HG03442 (cell line): Measurements from ENCODE around the gene NTN3.

ENCODE experiments used
- ATAC-seq: cut with Tn5 transposase; IDR thresholded peaks from one replicate; pipeline ENCODE4 v1.9.1; 2021; ENCODE audit warnings: mild to moderate bottlenecking, moderate library complexity; ENCODE audit not compliant: unreplicated experiment

NTN3 gene

DNA sequence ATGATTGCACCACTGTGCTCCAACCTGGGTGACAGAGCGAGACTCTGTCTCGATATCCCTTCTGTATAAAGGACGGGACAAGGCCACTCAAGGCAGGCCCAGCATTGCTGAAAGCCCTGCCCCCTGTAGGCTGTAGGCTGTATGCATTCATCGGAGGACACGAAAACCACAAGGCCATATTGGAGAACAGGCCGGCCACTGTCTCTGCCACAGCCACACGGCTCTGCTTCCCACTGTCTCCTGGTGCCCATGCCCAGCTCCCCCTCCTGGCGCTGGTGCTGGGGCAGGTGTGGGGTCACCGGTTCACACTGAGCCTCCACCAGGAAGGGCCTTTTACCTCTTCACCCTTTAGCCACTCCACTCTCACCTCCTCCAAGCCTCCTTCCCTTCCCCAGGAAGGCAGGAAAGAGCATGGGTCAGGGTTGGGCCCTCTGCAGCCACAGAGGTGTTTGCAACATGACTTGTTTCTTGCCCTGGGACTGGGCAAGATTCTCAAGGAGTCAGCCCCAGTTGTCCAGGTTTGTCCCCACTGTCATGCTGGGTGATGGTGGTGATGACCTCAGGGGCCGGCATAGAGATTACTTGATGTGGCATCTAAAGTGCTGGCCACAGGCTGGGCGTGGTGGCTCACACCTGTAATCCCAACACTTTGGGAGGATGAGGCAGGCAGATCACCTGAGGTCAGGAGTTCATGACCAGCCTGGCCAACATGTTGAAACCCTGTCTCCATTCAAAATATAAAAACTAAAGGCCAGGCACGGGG, 5.3 kb upstream of the NTN3 start:
- no peak for ATAC-seq

DNA sequence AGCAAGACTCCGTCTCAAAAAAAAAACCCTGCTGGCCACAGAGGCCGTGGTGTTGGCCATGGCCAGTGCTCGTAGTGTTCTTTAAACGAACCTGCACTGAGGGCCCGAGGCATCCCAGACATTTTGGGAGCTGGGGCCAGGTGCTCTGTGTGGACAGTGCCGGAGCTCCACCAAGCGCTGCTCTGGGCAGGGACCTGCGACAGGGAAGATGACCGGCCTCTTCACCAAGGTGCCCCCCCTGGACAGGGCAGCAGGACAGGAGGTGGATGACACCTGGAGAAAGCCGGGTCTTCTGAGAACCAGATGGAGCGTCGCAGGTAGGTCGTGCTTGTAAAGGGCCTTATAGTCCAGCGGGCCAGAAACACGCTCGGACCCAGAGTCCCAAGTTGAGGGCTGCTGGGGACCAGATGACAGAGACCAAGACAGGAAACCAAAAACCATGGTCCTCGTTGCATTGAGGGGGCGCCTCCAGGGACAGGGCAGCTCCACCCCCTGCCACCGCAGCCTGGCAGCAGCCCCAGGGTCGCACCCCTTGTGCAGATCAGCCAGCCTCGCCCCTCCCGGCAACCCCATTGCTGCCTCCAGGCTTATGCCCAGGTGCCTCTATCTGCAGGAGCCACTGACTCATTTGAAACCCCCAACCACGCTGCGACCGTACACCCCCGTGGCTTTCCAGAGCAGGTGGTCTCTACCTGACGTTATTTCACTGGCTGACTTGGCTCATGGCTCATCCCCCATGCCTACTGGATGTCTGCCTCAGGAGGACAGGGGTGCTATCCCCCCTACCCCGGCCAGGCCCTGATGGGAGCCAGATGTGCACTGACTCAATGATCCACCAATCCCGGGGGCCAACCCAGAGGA, 4.2 kb upstream of the NTN3 start:
- ATAC-seq: no peak

DNA sequence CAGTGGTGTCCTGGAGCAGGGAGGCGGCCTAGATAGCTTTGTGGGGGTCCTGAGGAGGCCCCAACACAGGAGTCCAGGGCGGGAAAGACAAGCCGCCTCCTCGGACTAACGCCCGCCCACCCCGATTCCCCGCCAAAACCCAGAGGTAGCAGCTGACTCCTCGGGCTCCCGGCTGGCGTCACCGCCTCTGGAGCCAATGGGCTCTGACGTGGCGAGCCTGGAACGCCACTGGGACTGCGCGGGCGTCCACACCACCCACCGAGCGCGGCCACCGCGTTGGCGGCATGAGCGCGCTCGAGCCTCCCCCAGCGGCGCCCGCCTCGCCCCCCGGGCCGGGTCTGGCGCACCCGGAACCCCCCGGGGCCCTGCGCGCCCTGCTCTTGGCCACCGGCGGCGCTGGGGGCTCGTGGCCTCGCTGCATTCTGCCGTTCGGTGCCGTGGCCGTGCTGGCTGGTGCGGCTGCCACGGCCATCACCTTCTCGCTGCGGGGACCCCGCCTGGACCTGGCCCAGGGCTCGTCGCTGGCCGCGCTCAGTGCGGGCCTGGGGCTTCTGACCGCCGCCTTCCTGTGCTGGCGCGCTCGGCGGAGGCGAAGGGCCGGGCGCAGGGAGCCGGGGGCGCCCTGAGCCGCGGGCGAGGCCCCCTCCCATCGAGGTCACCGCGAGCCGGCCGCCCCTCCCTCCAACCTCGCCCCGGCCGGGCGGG, 3.4 kb upstream of the NTN3 start:
- ATAC-seq: no peak

DNA sequence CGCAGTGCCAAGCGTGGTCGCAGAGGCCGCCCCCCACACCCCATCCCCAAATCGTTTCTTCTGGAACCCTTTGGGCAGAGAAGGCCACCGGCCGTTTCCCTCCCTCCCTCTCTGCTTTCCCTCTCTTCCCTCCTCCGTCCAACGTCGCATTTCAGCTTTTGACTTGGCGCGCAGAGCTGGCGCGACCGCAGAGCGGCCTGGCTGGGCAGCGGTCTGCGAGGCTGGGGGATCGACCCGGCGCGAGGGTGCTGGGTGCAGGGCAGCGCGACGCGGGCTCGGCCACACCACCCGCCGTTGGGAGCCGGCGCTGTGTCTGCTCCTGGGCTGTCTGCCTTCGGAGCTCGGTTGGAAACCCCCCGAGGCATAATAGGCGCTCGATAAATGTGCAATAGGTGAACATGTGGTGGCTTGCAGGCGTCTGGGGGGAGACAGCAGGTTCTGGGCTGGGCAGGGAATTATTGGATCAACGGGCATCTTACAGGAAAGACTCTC, 2.8 kb upstream of the NTN3 start:
- no peak for ATAC-seq

DNA sequence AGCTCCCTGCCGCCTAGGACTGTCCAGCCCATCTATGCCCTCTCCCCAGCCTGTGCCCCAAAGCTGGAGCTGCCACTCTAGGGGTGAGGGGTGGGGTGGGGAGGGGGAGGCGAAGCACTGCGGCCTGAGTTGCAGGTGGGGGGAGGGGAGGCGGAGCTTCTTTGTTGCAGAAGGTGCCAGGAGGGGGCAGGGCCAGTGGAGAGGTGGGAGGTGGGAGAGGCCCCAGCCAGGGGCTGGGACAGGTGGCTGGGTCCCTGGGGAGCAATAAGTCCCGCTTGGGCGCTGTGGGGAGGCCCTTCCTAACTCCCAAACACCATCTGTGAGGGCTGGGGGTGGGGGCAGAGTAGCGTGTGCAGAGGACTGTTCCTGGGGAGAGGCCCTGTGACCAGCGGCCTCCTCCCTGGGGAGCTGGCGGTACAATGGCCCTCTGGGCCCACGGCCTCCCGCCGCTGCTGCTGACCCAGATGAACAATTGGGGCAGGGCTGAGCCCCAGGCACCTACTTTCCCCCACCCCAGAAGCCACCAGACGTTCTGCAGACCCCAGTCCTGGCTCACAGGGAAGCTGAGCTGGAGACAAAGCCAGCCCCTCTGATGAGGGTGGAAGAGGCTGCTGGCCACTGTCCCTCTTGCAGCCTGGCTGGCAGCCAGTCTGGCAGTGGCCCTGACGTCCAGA, 2.2 kb upstream of the NTN3 start:
- ATAC-seq: no peak

DNA sequence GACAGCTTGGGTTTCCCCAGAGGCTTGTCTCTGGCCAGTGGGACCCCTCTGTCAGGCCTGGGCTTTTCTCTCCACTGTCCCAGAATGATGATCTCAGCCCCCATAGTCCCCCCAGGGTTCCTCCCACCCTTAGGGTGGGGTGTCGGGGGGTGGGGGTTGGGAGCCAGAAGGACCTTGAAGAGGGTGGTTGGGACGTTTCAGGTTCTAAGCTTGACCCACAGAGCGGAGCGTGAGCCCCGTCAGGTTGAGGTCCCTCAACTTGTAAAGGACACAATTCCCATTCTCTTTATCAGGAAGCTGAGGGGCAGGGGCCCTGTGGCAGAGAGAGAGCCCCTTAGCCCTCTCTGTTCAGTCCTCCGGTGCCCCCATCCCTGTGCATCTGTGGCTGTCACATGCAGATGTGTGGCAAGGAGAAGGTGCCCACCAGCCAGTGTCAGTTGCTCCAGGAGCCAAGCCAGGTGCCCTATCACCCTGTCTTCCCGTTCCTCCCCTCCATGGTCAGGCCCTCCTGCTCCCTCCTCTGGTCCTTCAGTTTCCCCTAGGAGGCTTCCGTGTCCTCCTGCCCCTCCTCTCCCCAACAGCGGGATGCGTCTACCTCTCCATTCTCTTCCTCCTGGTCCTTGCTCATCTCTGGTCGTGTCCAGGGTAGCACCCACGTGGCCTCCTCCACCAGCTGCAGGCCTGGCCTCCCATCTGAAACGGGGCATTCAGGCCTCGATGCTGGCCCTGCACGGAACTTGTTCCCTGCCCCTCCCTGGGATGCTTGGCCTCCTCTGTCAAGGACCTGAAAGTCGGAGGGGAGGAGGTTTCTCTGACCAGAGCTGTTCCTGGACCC, 1.5 kb upstream of the NTN3 start:
- no peak for ATAC-seq

DNA sequence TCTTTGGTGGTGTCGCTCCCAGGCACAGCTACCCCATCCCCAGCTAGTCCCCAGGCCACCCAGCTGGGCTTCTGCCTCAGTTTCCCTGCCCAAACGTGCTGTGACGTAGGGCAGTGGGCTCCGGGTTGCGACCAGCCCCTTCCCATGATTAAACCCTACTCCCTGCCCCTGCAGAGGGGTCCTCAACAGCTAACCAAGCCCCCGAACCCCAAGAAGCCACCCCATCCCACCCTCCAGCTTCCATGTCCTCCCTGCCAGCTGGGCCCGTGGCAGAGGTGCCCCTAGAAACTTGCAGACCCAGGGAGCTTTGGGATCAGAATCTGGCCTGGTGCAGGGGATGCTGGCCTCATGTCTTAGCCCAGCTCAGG, 879 bp upstream of the NTN3 start:
- ATAC-seq: no peak

DNA sequence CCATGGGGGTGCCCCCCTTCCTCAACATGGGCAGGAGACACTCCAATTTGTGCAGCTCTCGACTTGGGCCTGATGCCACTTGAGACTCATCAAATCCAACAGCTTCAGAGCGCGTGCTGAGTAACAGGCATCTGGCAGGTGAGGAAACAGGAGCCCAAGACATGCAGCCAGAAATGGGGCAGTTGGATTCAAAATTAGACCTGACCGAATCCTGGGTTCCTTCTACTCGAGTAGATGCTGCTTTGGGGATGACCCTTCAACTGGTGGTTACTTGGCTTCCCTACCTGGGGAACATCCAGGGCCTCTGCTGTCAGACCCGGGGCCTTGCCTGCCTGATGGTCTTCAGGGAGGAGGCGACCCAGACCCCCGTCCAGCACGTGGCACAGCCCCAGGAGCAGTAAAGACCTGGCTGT, 488 bp upstream of the NTN3 start:
- no peak for ATAC-seq

DNA sequence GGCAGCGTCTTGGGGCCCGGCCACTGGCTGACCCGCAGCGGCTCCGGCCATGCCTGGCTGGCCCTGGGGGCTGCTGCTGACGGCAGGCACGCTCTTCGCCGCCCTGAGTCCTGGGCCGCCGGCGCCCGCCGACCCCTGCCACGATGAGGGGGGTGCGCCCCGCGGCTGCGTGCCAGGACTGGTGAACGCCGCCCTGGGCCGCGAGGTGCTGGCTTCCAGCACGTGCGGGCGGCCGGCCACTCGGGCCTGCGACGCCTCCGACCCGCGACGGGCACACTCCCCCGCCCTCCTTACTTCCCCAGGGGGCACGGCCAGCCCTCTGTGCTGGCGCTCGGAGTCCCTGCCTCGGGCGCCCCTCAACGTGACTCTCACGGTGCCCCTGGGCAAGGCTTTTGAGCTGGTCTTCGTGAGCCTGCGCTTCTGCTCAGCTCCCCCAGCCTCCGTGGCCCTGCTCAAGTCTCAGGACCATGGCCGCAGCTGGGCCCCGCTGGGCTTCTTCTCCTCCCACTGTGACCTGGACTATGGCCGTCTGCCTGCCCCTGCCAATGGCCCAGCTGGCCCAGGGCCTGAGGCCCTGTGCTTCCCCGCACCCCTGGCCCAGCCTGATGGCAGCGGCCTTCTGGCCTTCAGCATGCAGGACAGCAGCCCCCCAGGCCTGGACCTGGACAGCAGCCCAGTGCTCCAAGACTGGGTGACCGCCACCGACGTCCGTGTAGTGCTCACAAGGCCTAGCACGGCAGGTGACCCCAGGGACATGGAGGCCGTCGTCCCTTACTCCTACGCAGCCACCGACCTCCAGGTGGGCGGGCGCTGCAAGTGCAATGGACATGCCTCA, 773 bp downstream of the NTN3 start:
- ATAC-seq: no peak

DNA sequence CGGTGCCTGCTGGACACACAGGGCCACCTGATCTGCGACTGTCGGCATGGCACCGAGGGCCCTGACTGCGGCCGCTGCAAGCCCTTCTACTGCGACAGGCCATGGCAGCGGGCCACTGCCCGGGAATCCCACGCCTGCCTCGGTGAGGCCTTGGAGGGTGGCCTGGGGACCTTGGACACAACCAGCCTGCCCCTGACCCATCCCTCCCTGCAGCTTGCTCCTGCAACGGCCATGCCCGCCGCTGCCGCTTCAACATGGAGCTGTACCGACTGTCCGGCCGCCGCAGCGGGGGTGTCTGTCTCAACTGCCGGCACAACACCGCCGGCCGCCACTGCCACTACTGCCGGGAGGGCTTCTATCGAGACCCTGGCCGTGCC, 1.4 kb downstream of the NTN3 start:
- ATAC-seq: no peak

DNA sequence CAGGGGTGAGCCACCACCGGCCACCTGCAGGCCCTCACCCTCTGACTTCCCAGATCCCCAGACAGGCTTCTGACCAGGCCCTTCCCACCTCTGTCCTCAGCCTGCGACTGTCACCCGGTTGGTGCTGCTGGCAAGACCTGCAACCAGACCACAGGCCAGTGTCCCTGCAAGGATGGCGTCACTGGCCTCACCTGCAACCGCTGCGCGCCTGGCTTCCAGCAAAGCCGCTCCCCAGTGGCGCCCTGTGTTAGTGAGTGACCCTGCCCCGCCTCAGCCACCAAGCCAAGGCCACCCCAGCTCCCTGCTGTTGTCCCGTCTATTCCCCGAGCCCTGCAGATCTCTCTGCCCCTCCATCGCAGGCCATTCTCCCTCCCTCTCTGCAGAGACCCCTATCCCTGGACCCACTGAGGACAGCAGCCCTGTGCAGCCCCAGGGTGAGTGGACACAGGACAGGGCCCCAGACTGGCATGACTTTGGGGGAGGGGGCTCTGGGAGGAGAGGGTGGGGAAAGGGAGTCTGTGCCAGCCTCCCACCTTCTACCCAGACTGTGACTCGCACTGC, 1.9 kb downstream of the NTN3 start:
- ATAC-seq: no peak

DNA sequence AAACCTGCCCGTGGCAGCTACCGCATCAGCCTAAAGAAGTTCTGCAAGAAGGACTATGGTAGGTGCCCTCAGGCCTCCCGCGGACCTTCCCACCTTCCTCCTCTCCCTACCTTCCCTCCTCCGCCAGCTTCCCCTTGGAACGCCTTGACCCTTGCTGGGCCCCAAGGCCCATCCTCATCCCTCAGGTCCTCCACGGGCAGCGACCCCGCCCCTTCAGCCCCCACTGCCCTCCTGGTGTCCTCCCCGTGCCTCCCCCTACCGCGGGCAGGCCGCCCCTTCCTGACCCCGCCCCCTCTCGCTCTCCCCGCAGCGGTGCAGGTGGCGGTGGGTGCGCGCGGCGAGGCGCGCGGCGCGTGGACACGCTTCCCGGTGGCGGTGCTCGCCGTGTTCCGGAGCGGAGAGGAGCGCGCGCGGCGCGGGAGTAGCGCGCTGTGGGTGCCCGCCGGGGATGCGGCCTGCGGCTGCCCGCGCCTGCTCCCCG, 2.4 kb downstream of the NTN3 start:
- ATAC-seq: no peak

DNA sequence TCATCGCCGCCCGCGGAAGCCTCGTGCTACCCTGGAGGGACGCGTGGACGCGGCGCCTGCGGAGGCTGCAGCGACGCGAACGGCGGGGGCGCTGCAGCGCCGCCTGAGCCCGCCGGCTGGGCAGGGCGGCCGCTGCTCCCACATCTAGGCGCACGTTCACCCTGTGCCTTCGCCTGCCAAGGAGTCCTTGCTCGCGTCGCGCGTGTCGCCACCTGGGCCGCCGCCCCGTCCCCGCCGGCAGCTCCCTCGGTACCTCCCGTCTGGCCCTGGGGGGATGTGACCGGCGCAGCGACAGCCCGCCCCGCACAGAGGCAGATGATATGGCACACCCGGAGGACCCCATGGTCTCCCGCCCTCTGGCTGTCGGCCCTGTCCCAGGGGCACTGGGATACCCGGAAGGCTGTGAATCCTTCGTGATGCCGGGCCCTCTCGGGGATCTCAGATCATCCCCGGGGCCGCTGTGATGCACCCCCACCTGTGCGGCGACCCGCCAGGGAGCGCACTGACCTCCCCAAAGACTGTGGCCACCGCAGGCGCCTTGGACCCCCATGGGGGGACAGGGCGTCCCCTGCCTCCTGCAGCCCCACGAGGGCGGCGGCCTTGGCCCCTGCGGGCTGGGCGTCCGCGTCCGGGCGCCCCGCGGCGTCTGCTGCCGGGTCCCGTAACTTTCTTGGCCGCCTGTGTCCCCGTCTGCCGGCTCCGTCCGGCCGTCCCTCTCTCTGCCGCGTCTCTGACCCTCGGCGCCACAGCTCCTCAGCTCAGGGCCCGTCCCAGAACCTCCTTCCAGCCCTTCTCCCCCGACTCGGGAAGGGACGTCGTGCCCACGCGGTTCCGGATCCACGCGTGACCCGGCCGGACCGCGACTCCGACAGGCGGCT, 3.1 kb downstream of the NTN3 start:
- peak; percentile 29 for ATAC-seq

DNA sequence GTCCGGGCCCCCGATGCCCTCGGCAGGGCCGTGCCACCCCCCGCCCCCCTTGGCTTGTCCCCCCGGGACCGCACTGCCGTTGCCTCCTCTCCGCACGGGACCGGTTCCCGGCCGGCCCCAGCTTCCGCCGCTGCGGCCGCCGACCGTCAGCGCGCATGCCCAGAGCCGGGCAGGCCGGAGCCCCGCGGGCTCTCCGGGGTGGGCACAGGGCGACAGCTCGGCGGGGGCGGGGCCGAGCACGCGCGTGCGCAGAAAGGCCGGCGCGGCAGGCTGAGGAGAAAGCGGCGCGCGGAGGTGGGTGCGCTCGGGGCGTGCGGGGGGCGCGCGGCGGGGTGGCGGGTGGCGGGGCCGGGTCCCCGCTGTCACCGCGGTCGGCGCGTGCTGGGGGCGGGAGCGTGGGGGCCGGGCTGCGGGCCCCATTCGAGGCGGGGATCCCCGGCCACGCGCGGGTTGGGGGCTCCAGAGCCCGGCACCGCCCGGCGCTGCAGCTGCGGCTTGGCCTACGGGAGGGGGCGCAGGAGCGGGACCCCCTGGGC, 3.8 kb downstream of the NTN3 start, which contains the start of gene TBC1D24:
TBC1D24 (plus strand) TSS at position 251 of the 536 bp plus-strand sequence. CDS start 21,022 bp downstream, outside the sequence.
- peak; percentile 60 for ATAC-seq

DNA sequence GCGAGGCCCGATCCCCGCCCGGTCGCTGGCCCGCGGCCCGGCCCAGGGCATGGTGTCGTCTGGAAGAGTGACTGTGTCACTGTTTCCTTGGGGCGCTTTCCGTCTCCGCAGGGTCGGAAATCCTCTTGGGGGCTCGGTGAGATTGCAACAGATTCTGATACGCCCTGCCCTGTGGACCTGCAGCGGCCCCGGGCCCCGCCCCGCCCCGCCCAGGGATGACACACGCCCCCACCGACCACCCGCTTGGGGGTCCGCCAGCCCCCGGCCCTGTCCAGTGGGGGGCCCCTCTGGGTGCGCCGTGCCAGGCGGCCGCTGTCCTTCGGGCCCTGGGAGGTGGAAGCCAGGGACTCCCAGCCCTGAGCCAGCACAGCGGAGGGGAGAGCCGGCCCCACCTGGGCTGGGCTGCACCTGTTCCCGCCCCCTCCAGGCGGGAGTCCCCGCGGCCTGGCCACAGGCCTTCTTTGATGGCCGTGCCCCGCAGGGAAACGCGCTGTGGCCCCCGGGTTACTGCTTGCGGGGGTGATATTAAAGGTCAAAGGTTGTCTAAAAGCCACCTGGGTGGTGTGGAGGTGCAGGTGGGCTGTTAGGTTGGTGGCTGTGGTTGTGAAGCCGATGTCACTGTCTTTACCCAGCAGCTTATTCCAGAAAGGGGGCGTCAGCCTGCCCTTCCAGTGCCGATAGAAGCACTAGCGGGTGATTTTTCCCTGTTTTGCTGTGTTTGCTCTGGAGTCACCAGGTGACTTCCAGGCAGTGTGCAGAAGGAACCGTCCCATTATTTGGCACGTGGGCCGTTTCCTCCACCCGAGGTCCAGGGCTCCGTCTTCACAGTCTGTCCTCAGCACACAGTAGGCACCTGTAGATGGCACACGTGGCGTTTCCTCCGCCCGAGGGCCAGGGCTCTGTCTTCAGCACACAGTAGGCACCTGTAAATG, 4.6 kb downstream of the NTN3 start:
- peak; percentile 20 for ATAC-seq

DNA sequence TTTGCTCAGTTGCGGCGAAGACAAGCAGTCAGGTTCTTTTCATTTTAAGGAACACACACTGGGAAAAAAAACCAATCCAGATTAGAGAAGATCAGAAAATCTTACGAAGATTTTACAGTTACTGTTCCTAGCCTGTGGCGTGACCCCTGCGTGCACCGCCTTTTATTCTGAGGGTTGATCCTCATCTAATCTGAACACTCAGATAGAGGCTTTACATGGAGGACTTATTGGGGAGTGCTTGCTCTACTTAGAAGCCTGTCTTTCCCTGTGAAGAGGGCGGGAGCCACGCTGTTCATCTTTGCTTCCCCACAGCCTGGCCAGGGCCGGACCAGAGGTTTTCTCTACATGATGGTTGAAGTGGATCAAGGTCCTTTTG, 5.2 kb downstream of the NTN3 start:
- no peak for ATAC-seq
